WTC11 (cell line): ENCODE results near the gene CD164L2. TPM values are rescaled to one million over a fixed set of nuclear protein-coding genes. Genes with fewer than 3 reads are reported as not detected.

ENCODE experiments used
- ATAC-seq: fragments of 200-7000 bp; cut with Tn5 transposase; 2 replicates; pipeline ENCODE4 v1.10.0; 2021; ENCODE audit warnings: mild to moderate bottlenecking, moderate library complexity
- CTCF ChIA-PET: fragments of 300-600 bp; sonication (Branson Sonifier 250); formaldehyde crosslinking; loops from one replicate; lab custom pipeline; 2021; ENCODE audit warnings: antibody characterized with exemption; lab: Charles Lee
- POLR2A ChIA-PET: fragments of 350-600 bp; sonication (Branson Sonifier 250); formaldehyde crosslinking; loops from one replicate; lab custom pipeline; 2021; ENCODE audit warnings: antibody characterized with exemption; lab: Charles Lee
- DNase-seq: peaks from one replicate; pipeline ENCODE4 v3.0.0; 2021; ENCODE audit warnings: low spot score
- H3K27ac Mint-ChIP-seq: 2 replicates; pipeline ENCODE4 v1.8.0; 2021; ENCODE audit warnings: mixed read lengths
- H3K27me3 Mint-ChIP-seq: 2 replicates; pipeline ENCODE4 v1.8.0; 2021; ENCODE audit warnings: low read depth, mild to moderate bottlenecking, moderate library complexity, mixed read lengths
- H3K36me3 Mint-ChIP-seq: 2 replicates; pipeline ENCODE4 v1.8.0; 2021; ENCODE audit warnings: mixed read lengths
- H3K4me1 Mint-ChIP-seq: 2 replicates; pipeline ENCODE4 v1.8.0; 2022; ENCODE audit warnings: mixed read lengths
- H3K4me3 Mint-ChIP-seq: 2 replicates; pipeline ENCODE4 v1.8.0; 2021; ENCODE audit warnings: mild to moderate bottlenecking, moderate library complexity, mixed read lengths
- H3K9me3 Mint-ChIP-seq: 2 replicates; pipeline ENCODE4 v1.8.0; 2021; ENCODE audit warnings: mixed read lengths
- CTCF ChIP-seq: fragments of 200-600 bp; IDR thresholded peaks from 2 replicates; pipeline ENCODE4 v1.8.0; 2022; ENCODE audit warnings: antibody characterized with exemption
- FOXP4 ChIP-seq: sonication (generic); formaldehyde crosslinking; IDR thresholded peaks from 2 replicates; pipeline ENCODE4 v1.8.0; 2022; ENCODE audit warnings: mild to moderate bottlenecking, missing genetic modification reagents
- NFYB ChIP-seq: sonication (generic); formaldehyde crosslinking; conservative IDR thresholded peaks from 2 replicates; pipeline ENCODE4 v1.8.0; 2022; ENCODE audit warnings: low read depth, missing genetic modification reagents
- OVOL2 ChIP-seq: fragments of 250-450 bp; sonication (Bioruptor Pico); IDR thresholded peaks from 2 replicates; pipeline ENCODE4 v1.9.0; 2021; ENCODE audit warnings: mild to moderate bottlenecking, borderline replicate concordance
- PRRX2 ChIP-seq: fragments of 250-450 bp; sonication (Bioruptor Pico); IDR thresholded peaks from 2 replicates; pipeline ENCODE4 v1.8.0; 2021; ENCODE audit warnings: mild to moderate bottlenecking
- SP1 ChIP-seq: sonication (generic); formaldehyde crosslinking; conservative IDR thresholded peaks from 2 replicates; pipeline ENCODE4 v1.8.1; 2022; ENCODE audit warnings: missing genetic modification reagents
- USF2 ChIP-seq: sonication (generic); formaldehyde crosslinking; IDR thresholded peaks from 2 replicates; pipeline ENCODE4 v1.8.1; 2023; ENCODE audit warnings: mild to moderate bottlenecking, missing genetic modification reagents, moderate library complexity
- ZNF121 ChIP-seq: sonication (generic); formaldehyde crosslinking; IDR thresholded peaks from 2 replicates; pipeline ENCODE4 v1.8.0; 2023; ENCODE audit warnings: missing genetic modification reagents
- ZNF219 ChIP-seq: sonication (generic); formaldehyde crosslinking; IDR thresholded peaks from 2 replicates; pipeline ENCODE4 v1.8.0; 2023; ENCODE audit warnings: missing genetic modification reagents, mild to moderate bottlenecking, borderline replicate concordance
- ZNF532 ChIP-seq: fragments of 250-450 bp; sonication (Bioruptor Pico); IDR thresholded peaks from 2 replicates; pipeline ENCODE4 v1.9.0; 2021; ENCODE audit warnings: mild to moderate bottlenecking, borderline replicate concordance
- total RNA-seq: library from RNA; stranded (reverse); gene quantifications from 3 replicates; pipeline ENCODE4 v1.2.3, GENCODE V29; 2021
- TF ChIP-seq, protein P1 (sequence below): sonication (generic); formaldehyde crosslinking; IDR thresholded peaks from 2 replicates; pipeline ENCODE4 v1.8.0; 2022; ENCODE audit warnings: mild to moderate bottlenecking, missing genetic modification reagents
- TF ChIP-seq, protein P2 (sequence below): sonication (generic); formaldehyde crosslinking; IDR thresholded peaks from 2 replicates; pipeline ENCODE4 v1.8.1; 2022; ENCODE audit warnings: low read depth, missing genetic modification reagents, borderline replicate concordance
- TF ChIP-seq, protein P3 (sequence below): sonication (generic); formaldehyde crosslinking; IDR thresholded peaks from 2 replicates; pipeline ENCODE4 v1.8.1; 2023; ENCODE audit warnings: mild to moderate bottlenecking, missing genetic modification reagents, moderate library complexity
- TF ChIP-seq, protein P4 (sequence below): sonication (generic); formaldehyde crosslinking; IDR thresholded peaks from 2 replicates; pipeline ENCODE4 v1.8.0; 2022; ENCODE audit warnings: missing genetic modification reagents

The CD164L2 gene
- total RNA-seq, 1 experiment from 2014 or later = 5.5 TPM

DNA sequence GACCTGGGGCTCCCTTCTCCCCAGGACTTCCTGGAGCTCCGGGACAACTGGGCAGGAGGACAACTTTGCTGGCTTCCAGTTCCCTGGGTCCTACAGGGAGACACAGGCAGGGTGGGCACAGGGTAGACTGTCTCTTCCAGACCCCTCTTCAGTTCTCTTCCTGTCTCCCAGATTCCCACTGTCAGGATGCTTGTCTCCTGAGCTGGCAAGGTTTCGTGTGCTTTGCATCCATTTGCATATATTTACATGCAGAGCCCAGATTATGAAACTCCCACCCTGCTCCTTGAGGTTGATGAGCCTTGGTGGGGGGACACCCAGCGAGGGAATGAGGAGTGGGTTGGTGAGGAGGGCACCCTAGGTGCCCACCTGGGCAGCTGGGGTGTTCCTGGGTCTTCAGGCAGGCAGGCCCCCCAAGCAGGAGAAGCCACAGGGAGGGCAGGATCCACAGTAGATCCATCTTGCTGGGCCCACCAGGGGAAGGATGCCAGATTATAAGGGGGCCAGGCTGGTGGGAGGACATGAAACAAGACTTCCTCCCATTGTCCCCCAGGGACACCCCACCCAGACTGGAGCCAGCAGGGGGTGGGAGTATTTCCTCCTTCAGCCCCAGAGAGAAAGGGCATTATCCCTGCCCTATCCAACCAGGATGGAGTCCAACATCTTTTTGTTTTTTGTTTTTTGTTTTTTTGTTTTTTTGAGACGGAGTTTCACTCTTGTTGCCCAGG, 8.6 kb downstream of the CD164L2 start, which contains the start of gene FCN3:
Gene FCN3, minus strand, starts transcription at position 463 of the 725 bp plus-strand sequence. Its CDS starts 6 bp downstream, at position 457.
- DNase-seq (no peak), ATAC-seq (no peak)
- peaks cover 6% of the 10 kb centered on the region; the same call in 1 of the 2 replicates for H3K4me1 Mint-ChIP-seq
- H3K4me3 Mint-ChIP-seq = no peak within 1 kb of the TSS
- no peaks in the 10 kb centered on the region for H3K9me3 Mint-ChIP-seq
- CTCF ChIA-PET = interaction anchor here (0.7 to 1.3 kb wide), 5 partner anchors 8 to 73 kb away, joined by 3 to 6 read pairs (median 4); partner anchors contain the start of gene CD164L2
- TF ChIP-seq, protein P1, sequence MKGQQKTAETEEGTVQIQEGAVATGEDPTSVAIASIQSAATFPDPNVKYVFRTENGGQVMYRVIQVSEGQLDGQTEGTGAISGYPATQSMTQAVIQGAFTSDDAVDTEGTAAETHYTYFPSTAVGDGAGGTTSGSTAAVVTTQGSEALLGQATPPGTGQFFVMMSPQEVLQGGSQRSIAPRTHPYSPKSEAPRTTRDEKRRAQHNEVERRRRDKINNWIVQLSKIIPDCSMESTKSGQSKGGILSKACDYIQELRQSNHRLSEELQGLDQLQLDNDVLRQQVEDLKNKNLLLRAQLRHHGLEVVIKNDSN (CRISPR knock-in tag) = no peak
- TF ChIP-seq OVOL2 (CRISPR knock-in tag) (no peak), SP1 (CRISPR knock-in tag) (no peak), USF2 (no peak), NFYB (no peak), ZNF121 (CRISPR knock-in tag) (no peak), PRRX2 (CRISPR knock-in tag) (no peak), ZNF532 (no peak), ZNF219 (CRISPR knock-in tag) (no peak)
- TF ChIP-seq, protein P2, sequence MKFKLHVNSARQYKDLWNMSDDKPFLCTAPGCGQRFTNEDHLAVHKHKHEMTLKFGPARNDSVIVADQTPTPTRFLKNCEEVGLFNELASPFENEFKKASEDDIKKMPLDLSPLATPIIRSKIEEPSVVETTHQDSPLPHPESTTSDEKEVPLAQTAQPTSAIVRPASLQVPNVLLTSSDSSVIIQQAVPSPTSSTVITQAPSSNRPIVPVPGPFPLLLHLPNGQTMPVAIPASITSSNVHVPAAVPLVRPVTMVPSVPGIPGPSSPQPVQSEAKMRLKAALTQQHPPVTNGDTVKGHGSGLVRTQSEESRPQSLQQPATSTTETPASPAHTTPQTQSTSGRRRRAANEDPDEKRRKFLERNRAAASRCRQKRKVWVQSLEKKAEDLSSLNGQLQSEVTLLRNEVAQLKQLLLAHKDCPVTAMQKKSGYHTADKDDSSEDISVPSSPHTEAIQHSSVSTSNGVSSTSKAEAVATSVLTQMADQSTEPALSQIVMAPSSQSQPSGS = no peak
- TF ChIP-seq, protein P3, sequence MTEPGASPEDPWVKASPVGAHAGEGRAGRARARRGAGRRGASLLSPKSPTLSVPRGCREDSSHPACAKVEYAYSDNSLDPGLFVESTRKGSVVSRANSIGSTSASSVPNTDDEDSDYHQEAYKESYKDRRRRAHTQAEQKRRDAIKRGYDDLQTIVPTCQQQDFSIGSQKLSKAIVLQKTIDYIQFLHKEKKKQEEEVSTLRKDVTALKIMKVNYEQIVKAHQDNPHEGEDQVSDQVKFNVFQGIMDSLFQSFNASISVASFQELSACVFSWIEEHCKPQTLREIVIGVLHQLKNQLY = no peak
- no peaks in the 10 kb centered on the region for H3K27me3 Mint-ChIP-seq
- POLR2A ChIA-PET = interaction anchor here (1.2 kb wide), 1 partner anchor 8 kb away, joined by 3 read pairs; the partner anchor contains the start of gene CD164L2
- H3K36me3 Mint-ChIP-seq = no peaks in the 10 kb centered on the region
- H3K27ac Mint-ChIP-seq = no peak within 1 kb of the TSS

DNA sequence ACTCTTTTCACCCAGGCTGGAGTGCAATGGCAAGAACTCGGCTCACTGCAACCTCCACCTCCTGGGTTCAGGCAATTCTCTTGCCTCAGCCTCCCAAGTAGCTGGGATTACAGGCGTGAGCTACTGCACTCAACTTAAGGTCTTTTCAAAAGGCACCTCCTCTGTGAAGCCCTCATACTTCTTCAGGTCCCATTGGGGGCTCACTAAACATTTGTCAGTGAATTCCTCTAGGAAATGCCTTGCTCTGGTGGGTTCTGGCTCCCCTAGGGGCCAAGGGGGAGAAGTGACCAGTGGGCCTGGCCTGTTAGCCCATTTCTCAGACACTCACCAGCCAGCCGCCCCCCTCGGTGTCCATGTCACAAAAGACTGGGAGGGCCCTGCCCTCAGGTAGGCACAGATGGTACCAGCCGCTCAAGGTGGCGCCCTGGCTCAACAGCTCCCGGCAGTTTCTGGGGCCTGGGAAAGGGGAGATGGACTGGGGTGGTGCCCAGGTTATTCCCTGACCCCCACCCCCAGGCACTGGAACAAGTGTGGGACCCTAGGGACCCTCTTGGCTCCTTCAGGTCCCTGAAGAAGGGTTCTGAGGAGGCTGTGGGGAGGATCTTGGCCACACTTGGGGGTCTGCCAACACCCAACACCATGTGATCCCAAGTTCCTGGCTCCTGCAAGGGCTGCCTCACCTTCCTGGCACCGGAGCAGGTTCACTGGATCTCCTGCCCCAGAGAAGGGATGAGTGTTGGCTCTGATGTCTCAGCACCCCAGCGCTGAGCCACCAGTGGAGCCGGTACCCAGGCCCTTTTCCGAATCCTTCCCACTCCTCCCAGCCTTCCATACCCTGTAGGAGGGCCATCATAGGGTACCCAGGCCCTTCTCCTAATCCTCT, 10.1 kb downstream of the CD164L2 start:
- Mint-ChIP-seq H3K27me3 (peaks cover 3% of the 10 kb centered on the region; the same call in 1 of the 2 replicates), H3K36me3 (no peaks in the 10 kb centered on the region), H3K9me3 (no peaks in the 10 kb centered on the region), H3K4me3 (no peak overlapping the region), H3K4me1 (peaks cover 9% of the 10 kb centered on the region), H3K27ac (no peak overlapping the region)
- CTCF ChIA-PET = interaction anchor here (0.6 to 8.7 kb wide), 19 partner anchors 10 to 501 kb away, joined by 3 to 258 read pairs (median 4); partner anchors contain the start of genes CD164L2 and SYTL1
- POLR2A ChIA-PET = no interaction called here
- peak; percentile 90 for ATAC-seq
- DNase-seq = peak; percentile 63
- TF ChIP-seq CTCF (peak; percentile 48; the same call in 1 of the 2 replicates), FOXP4 (CRISPR knock-in tag) (no peak)
- TF ChIP-seq, protein P4, sequence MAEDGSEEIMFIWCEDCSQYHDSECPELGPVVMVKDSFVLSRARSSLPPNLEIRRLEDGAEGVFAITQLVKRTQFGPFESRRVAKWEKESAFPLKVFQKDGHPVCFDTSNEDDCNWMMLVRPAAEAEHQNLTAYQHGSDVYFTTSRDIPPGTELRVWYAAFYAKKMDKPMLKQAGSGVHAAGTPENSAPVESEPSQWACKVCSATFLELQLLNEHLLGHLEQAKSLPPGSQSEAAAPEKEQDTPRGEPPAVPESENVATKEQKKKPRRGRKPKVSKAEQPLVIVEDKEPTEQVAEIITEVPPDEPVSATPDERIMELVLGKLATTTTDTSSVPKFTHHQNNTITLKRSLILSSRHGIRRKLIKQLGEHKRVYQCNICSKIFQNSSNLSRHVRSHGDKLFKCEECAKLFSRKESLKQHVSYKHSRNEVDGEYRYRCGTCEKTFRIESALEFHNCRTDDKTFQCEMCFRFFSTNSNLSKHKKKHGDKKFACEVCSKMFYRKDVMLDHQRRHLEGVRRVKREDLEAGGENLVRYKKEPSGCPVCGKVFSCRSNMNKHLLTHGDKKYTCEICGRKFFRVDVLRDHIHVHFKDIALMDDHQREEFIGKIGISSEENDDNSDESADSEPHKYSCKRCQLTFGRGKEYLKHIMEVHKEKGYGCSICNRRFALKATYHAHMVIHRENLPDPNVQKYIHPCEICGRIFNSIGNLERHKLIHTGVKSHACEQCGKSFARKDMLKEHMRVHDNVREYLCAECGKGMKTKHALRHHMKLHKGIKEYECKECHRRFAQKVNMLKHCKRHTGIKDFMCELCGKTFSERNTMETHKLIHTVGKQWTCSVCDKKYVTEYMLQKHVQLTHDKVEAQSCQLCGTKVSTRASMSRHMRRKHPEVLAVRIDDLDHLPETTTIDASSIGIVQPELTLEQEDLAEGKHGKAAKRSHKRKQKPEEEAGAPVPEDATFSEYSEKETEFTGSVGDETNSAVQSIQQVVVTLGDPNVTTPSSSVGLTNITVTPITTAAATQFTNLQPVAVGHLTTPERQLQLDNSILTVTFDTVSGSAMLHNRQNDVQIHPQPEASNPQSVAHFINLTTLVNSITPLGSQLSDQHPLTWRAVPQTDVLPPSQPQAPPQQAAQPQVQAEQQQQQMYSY (CRISPR knock-in tag) = peak; percentile 28; the same call in 1 of the 2 replicates
